NK-92 treated with Interleukin-12 subunit alpha and Interleukin-12 subunit beta, amount 100 ng/mL, for 24 hours (cell line): Measurements from ENCODE around the gene TMEM187.
A peak's percentile ranks its signal among the peaks of the same experiment; 100 is the strongest.

Source experiments
- DNase-seq: peaks from one replicate; lab custom pipeline; 2025; lab: John Stamatoyannopoulos, UW

The TMEM187 gene

DNA sequence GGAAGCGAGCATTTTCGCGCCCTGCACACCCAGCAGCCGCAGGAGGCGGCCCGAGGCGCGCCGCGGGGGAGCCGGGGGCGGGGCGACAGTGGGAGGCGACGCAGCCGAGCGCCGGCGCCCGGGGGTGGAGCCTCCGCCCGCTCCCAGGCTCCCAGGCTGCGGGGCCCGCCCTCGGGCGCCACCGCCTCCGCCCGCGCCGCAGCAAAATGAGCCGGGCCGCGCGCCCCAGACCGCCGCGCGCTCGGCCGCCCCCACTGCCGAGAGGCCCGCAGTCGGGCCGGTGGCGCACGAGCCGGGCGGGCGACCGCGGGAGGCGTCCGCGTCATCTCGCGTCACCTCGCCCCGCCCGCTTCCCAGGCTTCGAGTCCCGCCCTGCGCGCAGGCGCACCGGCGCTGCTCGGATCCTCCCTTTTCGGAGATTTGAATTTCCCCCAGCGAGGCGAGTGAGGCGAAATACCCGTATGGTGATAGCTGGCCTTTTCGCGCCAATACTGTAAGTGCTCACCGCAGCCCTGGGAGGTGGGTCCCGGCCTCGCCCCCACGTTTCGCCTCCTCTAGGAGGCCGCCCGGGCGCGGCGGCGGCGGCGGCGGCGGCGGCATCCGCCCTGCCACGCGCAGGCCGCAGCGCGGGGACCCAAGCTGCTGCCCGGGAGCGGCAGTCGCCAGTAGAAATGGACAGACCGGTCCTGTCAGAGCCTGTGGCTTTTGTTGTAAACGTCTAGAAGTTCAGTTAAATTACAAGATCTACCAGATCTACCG lies at the start of gene TMEM187:
Gene TMEM187 (plus strand): TSS at position 387 of the 759 bp plus-strand sequence. CDS start 9,309 bp downstream, outside the sequence.
- DNase-seq, result peak; percentile 81

- DNase-seq, result no peak
These were observed 49.4 kb upstream of the TMEM187 start for GRCh38 chrX:153922932-153923857.

DNA sequence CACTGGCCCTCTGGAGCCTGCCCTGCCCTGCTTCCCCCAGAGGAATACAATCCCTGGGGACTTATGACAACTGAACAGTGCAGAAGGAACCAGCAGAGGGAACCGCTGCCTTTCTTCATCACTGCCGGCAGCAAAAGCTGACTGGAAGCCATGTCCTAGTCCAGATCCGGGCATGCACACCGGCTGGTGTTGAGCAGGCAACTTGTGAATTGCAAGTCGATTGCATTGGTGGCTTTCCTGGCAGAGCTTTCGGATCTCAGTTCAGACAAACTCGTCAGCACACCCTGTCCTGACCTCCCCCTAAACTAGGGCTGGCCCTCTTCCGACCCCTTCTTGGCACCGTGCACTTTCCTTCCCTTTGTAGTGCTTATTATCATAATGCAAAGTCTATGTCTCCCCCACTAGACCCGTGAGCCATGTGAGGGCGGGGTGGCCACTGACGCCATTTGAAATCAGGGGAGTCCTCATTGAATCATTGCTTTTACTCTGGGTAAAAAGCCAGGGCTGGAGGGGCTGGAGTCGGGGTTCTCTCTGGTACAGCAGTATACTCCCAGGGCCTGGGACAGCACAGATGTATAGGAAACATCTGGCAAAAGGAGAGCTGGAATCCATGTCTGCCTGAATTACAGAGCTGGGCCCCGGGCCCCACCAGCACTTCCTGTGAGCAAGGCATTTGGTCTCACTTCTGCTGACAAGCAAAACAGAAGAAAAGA lies 48.2 kb upstream of the TMEM187 start:
- no peak for DNase-seq

- DNase-seq, result no peak
These were observed 47.2 kb upstream of the TMEM187 start for GRCh38 chrX:153925387-153925738.

DNA sequence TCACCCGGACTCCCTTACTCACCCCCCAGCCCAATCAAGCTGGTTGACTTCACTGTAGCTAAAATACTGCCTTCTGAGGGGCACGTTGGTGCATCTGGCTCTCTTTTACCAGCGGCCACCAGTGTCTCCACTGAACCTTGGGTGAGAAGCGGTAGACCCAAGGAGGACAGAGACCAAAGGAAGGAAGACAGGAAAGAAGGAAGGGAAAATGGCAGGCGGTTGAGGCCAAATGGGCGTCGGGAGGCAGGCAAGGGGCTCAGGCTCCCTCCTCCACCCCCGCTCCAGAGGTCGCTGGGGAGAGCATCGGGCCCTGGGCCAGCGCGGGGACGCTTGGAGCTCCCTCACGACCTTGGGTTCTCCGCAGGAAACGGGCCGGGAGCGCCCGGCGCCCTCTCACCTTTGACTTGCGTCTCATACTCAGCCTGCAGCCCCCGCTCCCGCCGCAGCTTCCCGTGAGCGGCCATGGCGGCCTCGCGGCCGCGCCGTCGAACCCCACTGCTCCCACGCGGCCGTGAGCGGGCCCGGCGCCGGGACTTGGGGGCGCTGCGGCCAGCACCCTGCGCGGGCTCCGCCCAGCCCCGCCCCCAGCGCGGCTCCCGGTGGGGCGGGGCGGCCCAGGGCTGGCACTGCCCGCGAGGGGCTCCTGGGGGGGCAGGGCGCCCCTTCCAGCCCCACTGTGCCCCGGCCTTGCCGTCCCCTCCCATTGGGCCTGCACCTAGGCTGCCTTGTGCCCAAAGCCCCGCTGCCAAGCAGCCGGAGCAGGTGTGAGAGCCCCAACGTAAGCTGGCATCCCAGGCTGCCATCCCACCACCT lies 46.6 kb upstream of the TMEM187 start, which contains the start of gene ARHGAP4:
Gene ARHGAP4 (minus strand): TSS at position 526 of the 813 bp plus-strand sequence. CDS start 62 bp downstream, at position 464.
- DNase-seq, result peak; percentile 52

DNA sequence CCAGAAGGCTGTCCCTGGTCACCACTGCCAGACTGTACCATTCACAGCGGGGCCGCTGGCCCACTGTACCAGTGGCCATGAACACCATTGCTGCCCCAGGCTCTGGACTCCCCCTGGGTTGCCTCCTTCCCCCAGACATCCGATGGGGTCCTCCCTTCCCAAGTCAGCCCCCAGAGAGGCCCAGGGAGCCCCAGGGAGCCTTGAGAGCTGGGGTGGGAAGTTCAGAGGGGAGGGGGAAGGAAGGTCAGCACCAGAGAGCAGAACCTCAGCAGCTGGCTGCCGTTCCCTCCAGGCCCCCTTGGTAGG lies 46.0 kb upstream of the TMEM187 start:
- DNase-seq, result no peak

- peak; percentile 71 for DNase-seq
These were observed 45.5 kb upstream of the TMEM187 start for GRCh38 chrX:153926858-153927671.

DNA sequence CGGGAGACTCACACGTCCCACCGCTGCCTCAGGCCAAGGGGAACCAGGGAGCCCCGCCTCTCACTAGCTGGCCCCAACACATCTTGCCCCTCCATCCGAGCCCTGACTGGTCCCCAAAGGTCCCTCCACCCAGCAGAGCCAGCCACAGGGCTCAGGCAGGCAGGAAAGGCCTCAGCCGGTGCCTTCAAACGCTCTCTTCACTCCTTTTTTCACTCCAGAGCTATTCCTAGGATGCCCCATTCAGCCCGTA lies 45.0 kb upstream of the TMEM187 start:
- no peak for DNase-seq

GRCh38 chrX:153927922-153928760 lies 44.4 kb upstream of the TMEM187 start:
- peak; percentile 98 for DNase-seq

DNA sequence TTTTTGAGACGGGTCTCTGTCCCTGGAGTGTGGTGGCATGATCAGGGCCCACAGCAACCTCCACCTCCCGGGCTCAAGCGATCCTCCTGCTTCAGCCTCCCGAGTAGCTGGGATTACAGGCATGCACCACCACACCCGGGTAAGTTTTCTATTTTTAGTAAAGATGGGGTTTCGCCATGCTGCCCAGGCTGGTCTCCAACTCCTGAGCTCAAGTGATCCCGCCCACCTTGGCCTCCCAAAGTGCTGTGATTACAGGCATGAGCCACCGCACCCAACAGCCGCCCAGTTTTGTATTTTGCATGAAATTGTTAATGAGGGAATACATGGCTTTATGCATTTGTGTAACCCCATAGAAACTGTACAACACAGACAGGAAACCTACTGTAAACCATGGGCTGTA lies 43.7 kb upstream of the TMEM187 start:
- DNase-seq, result no peak

GRCh38 chrX:153929576-153929975 lies 43.0 kb upstream of the TMEM187 start:
- no peak for DNase-seq

- DNase-seq, result no peak
These were observed 42.3 kb upstream of the TMEM187 start for GRCh38 chrX:153930011-153930910.

DNA sequence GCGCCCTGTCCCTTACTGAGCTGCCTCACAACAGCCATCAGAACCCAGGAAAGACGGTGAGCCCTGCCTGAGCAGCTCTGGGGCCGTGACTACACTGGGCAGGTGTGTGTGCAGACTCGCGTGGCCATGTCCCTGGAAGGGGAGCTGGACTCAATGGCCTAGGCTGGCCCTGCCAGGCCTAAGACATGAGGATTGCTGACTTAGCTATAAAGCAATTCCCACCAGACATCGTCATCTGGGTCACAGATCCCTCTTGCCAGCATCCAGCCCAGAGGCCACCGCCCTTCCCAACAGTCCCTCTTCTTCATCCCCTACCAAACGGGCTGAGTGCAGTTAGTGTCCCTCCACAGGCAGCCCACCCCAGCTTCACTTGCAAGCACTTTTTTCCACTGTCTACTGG lies 41.4 kb upstream of the TMEM187 start:
- no peak for DNase-seq

GRCh38 chrX:153931748-153932147 lies 40.8 kb upstream of the TMEM187 start:
- no peak for DNase-seq

DNA sequence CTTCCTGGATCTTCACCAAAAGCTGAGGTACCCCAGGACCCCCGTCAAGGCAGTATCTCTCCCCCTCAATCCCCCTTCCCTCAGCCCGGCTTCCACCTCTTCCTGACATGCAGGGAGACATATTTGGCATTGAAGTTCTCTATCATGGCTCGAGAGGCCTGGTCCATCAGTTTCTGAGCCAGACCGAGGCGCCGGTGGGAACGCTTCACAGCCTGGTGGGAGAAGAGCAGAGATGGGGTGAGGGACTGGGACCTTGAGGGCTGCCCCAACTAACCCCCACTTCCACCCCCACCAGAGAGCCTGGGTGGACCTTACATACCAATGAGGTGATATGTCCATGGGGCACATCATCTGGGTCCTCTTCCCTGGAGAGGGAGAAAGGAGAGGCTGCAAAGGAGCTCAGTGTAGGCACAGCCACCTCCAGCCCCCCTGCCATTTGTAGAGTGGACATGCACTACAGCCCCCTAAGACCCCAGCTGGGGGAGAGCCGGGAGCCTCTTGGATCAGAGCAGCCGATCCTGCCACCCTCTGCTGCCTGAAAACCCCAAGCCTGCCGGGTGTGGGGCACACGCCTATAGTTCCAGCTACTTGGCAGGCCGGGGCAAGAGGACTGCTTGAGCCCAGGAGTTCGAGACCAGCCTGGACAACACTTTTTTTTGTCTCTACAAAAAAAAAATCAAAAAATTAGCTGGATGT lies 40.2 kb upstream of the TMEM187 start:
- DNase-seq, result no peak

DNA sequence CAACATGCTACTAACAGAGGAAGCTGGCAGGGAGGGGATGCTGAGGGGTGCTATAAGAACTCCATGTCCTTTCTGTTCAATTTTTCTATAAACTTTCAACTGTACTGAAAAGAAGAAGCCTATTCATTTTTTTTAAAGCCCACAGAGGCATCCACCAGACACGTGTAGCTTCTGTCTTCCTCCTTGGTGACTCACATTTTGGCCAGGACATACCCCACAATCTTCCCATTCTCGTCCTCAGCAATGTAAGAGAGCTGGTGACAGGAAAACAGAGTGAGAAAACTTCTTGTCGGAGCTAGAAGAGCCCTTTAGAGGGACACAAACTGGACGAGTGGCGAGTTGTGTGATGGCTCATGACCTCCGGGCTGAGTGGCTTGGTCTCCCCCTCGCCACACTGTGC lies 38.8 kb upstream of the TMEM187 start:
- no peak for DNase-seq

DNA sequence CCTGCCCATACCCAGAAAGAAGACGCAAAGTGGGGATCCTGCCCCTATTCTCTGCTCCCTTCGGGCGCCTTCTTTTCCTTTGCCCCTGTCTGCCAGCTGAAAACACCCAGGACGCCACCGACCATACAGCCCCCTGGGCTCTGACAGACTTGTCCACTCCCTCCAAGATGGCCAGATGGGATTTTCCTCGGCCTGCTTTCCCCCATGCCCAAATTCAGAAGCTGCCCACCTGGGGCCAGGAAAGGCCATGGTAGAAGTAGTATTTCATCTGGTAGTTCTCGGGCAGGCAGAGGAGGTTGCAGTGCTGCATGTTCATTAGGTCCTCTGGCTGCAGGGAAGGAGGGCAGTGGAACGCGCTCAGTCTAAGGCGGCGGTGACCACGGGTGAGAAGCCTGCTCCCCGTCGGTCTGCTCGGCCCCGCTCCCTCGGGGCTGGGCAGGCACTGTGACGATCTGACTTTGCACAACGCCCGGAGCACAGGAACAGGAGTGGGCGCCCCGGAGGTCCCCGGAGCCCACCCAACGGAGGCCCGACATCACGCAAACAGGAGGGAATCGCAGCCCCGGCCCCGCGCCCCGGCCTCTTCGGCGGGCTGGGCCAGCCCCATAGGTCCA lies 38.3 kb upstream of the TMEM187 start:
- DNase-seq, result no peak

DNA sequence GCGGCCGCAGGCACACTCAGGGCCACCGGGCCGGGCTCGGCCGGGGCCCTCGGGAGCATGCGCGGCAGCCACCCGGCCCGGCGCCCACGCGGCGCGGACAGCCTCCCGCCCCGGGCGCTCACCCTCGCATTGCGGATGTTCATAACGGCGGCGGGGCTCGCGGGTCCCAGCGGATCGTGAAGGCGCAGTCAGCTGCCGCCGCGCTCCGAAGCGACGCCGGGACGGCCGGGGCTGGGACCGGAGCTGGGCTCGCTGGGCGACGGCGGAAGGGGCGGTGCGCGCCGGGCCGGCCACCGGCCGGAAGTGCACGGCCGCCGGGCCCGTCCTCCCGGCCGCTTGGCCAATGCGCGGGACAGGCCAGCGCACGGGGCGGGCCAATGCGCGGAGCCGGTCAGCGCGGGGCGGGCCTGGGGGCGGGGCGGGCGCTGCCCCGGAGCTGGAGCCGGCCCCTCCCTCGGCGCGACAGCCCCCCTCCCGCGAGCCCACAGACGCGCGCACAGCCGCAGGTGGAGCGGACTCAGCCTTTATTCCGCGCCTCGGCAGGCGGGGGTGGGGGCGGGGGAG lies 37.7 kb upstream of the TMEM187 start, which contains the start of gene NAA10:
Gene NAA10 (minus strand): TSS at position 276 of the 564 bp plus-strand sequence. CDS start 133 bp downstream, at position 143.
- DNase-seq, result peak; percentile 50
